Spleen (tissue), 7 donors: ENCODE data around the gene LEP.

ENCODE experiments used
- CTCF ChIP-seq, 11 experiments: fragments of 200-600 bp in 7 of 11; fragments of 450-650 bp in 4 of 11; sonication (generic) in 4 of 11; IDR thresholded peaks in 8 of 11; conservative IDR thresholded peaks in 3 of 11; 1 replicate in 7 of 11; 2 replicates in 4 of 11; pipeline versions ENCODE4 v1.4.0 to v1.8.0; 2016 to 2021; ENCODE audit warnings: antibody characterized with exemption in 11 of 11, inconsistent platforms in 4 of 11, mild to moderate bottlenecking in 1 of 11
- POLR2AphosphoS5 ChIP-seq, 3 donors: sonication (generic); formaldehyde crosslinking; IDR thresholded peaks; one replicate each; pipeline ENCODE4 v1.5.1; 2017; ENCODE audit warnings: antibody characterized with exemption in 3 of 3
- donor health status: DM: no; HTN: no; CAD: no; lungs with moderate emphysema.
- donor health status: DM: no; HTN: no; CAD: no.
- donor health status: DM: no; HTN: no; CAD: no.

DNA sequence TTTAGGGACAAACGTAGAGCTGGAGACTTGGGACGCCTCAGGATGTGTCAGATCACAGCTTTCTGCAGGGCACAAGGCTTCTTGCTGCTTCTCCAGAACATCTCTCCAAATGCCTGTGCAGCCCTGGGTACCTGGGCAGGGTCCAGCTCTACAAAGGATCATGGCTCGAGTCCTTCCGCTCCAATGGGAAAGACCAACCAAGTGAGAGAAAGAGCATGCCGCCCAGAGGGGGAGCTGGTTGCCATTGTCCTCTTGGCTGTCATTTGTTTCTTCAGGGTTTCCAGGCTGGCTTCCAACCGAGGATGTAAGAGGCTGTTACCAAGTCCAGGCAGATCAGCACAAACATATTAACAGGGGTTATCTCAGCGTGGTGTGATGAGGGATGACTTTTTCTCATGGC, 5.6 kb upstream of the LEP start:
- TF ChIP-seq POLR2AphosphoS5 (IDR thresholded peaks at IDR 0.05) (no peak), CTCF (IDR thresholded peaks at IDR 0.05 in 8 of 11, conservative IDR thresholded peaks at IDR 0.05 in 3 of 11) (no peak)
